Transverse colon (tissue), 3 donors: ENCODE data around the gene TLCD3A.
A peak's percentile ranks its signal among the peaks of the same experiment; 100 is the strongest.

Source experiments
- CTCF ChIP-seq, 5 experiments: fragments of 200-600 bp in 3 of 5; fragments of 450-650 bp in 2 of 5; sonication (generic) in 3 of 5; IDR thresholded peaks; 1 replicate in 2 of 5; 2 replicates in 3 of 5; pipeline ENCODE4 v1.5.1; 2016 to 2017; ENCODE audit warnings: antibody characterized with exemption in 5 of 5, inconsistent platforms in 3 of 5, mild to moderate bottlenecking in 2 of 5, moderate library complexity in 1 of 5
- EP300 ChIP-seq: sonication (generic); formaldehyde crosslinking; IDR thresholded peaks from one replicate; pipeline ENCODE4 v1.6.1; 2017; ENCODE audit warnings: antibody characterized with exemption, low read depth
- POLR2A ChIP-seq: fragments of 450-650 bp; IDR thresholded peaks from one replicate; pipeline ENCODE4 v1.6.1; 2016; ENCODE audit warnings: antibody characterized with exemption, mild to moderate bottlenecking, moderate library complexity

- peak in 4 of 5 experiments; percentile 10 to 73 (median 40) for TF ChIP-seq CTCF (IDR thresholded peaks at IDR 0.05)
- peak; percentile 74 for TF ChIP-seq POLR2A
- no peak for TF ChIP-seq EP300
These were observed 49.7 kb downstream of the TLCD3A start, which contains the start of the genes GLOD4 and MRM3 for GRCh38 chr17:781805-782731.
